ENCODE measurements around the gene GPR84.

GPR84 gene

DNA sequence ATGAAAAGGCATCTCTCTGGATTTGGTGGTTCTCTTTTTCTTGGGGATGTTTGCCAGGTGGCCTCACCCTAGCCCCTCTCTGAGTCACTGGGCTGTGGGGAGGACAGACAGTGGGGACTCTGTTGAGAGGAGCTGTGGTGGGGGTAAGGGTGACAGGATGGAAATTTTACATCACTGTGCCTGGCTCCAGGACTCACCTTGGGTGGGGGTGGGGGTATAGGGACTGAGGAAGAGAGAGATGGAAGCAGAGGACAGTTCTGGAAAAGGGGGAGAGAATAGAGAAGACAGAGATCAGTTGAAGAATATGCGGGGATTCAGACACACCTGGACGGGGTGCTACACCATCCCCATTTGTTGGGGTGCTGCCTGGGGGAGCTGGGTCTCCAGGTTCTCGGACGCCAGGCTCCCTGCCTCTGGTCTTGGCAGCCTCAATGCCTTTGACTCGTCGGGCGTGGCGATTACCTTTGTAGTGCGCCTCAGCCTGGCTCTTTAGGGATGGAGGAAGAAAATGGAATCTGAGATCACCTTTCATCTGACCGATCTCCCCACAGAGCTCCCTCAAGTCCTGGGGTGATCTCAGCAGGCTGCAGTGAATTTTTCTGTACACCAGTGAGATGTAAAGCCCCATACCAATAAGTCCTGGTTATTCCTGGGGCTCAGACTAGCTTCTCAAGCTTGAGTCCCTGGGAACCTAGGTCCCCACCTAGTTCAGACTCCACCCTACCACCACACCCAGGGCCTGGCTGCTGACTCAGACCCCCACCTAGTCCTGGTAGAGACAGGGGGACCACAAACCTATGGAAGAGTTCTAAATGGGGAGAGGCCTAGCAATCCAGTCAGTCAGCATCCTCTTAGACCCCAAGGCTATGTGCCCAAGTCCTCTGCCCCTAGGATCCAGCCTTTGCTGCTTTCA, 9.6 kb upstream of the GPR84 start:
- DNase-seq: peak; percentile 14

DNA sequence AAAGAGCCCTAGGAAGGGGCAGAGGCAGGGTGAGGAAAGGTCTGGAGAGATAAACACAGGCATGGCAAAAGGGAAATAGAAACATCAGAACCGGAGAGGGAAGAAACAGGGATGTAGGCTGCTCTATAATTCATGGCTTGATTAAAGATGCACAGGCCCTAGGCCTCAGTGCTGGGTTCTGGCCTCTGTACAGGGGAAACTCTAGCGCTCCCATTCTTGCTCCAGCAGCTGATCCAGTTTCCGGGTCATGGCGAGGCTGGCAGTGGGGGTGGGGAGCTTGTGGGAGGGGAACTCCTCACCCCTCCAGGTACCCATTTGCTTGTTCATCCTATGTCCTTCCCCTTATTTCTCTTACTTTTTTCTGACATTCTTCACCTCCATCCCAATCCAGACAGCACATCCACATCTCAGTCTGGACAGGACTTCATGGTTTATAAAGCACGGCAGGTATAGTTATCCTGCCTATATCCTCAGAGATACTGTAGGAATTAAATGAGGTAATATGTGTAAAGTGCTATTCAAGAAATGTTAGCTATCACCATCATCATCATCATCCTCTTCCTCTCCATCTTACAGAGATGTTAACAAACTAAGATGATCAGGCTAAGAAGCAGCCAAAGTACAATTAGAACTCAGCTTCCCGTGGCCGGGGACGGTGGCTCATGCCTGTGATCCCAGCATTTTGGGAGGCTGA, 8.0 kb upstream of the GPR84 start:
- DNase-seq: no peak

DNA sequence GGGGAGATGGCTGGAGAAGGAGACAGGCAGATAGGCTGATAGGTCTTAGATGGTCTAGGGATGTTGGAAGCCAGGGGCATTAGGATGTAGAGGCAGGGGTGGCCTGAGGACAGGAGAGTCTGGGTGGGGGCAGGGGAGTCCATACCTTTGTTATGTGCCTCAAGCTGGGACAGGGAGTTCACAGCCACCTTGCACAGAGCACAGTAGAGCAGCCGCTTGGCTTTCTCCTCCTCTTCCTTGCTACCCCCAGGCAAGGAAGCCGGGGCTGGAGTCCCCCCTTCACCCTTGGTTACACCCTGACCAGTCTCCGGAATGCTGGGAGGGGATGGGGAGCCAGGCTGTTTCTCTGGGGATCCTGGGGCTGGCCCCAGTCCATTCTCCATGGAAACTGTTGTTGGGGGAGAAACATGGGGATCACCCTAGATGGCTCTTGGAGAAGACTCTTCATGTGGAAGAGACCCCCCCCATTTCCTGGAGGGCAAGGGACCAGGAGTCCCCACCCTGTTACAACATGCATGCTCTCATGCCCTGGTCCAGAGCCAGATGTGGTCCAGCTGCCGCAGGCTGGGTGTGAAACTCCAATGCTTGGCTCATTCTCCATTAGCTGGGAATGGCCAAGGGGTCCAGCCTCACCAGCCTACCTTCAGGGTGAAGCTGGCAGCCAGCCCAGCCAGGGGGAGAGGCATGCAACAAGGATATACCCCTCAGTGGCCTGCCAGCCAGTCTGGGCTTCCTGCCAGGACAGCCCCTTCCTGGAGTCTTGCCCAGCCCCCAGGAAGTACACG, 7.2 kb upstream of the GPR84 start:
- DNase-seq: no peak

DNA sequence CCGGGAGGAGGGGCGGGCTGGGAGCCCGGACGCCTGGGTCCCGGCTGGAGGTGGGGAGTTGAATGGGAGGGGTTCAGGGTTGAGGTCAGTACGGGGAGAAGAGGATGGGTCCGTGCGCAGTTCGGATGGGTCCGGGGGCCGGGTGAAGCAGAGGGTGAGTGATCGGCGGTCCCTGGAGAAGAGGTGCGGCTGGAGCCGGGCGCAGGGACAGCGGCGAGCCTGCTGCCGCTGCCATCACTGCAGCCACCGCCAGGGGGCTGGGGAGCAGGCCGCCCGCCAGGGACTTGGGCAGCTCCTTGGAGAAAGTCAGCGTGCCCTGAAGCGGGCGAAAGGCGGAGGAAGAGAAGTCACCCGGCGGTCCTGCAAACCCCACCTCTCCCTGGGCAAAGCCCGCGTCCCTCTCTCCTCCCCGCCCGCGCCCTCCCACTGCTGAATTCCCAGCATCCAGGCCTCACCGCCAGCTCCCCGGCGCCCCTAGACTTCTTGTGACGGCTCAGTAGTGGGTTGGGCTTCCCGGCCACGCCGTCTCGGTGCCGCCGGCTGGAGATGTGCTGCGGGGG, 6.0 kb upstream of the GPR84 start:
- DNase-seq: no peak

GRCh38 chr12:54369597-54370131, 5.4 kb upstream of the GPR84 start:
- DNase-seq: no peak

GRCh38 chr12:54368709-54369596, 4.7 kb upstream of the GPR84 start:
- peak; percentile 72 for DNase-seq

- DNase-seq: no peak
Measured at GRCh38 chr12:54368025-54368708, 3.9 kb upstream of the GPR84 start.

- DNase-seq: no peak
Measured at GRCh38 chr12:54363618-54364017, 668 bp downstream of the GPR84 start.

DNA sequence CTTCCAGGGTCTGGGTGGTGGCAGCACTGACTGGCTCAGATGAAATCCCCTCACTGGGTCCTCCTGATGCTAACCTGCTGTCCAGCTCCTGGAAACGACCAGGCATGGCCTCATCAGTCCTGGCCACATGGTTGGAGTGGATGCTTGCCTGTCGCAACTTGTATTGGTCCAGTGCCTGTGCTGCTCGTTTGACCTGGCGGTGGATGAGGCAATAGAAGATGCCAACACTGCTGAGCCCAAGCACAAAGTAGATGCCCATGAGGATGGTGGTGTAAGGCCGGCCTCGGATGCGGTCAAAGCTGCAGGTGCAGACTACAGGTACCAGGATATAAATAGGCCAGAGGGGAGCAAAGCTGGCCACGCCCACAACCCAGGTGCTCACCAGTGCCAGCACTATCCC, 1.2 kb downstream of the GPR84 start:
- no peak for DNase-seq

DNA sequence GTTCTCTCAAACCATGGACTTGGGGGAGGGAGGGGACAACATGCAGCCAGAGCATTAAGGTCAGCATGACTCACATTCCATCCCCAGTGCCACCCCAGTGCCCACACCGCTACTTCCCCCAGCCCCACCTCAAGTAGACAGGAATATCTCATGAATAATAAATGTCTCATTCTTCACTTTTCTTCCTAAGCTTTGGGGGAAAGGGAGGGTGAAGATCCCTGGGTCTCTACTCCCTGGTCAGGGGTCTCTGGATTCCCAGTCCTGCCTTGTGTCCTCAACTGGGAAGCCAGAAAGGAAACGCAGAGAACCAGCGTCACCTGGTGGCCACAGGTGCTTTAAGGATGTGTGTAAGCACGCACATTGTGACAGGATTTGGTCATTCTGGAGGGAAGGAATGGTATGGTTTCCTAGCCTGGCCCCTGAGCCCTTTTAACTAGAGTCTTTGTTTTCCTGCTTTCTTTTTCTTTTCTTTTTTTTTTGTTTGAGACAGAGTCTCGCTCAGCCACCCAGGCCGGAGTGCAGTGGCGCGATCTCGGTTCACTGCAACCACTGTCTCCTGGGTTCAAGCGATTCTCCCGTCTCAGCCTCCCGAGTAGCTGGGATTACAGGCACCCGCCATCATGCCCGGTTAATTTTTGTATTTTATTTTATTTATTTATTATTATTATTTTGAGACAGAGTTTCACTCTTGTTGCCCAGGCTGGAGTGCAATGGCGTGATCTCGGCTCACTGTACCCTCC, 3.4 kb downstream of the GPR84 start:
- DNase-seq: no peak

DNA sequence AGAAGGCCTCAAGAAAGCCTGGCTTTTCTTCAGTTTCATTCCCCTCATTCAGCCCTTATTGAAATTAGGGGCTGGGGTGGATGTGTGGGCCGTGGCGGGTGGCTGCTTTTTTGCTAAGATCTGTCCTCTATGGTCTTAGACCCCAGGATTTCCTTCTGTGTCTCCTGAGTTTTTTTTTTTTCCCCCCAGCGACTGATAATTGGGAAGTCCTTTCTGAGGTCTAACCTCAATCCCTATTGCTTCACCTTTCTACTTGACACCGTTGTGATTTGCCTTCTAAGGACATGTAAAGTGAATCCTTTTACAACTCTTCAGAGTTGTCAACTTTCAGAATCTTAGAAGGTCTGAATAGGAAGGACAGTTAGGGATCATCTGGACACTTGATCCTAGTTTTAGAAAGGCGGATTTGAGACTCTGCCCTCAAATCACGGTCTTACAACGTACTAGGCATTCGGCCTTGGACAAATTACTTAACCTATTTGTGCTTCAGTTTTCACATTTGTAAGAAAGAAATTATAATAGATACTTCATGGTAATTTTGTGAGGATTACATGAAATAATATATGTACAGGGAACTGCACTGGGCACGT, 4.4 kb downstream of the GPR84 start:
- no peak for DNase-seq

GRCh38 chr12:54358945-54359761, 5.1 kb downstream of the GPR84 start:
- peak; percentile 81 for DNase-seq

GRCh38 chr12:54358191-54358944, 5.9 kb downstream of the GPR84 start:
- no peak for DNase-seq

DNA sequence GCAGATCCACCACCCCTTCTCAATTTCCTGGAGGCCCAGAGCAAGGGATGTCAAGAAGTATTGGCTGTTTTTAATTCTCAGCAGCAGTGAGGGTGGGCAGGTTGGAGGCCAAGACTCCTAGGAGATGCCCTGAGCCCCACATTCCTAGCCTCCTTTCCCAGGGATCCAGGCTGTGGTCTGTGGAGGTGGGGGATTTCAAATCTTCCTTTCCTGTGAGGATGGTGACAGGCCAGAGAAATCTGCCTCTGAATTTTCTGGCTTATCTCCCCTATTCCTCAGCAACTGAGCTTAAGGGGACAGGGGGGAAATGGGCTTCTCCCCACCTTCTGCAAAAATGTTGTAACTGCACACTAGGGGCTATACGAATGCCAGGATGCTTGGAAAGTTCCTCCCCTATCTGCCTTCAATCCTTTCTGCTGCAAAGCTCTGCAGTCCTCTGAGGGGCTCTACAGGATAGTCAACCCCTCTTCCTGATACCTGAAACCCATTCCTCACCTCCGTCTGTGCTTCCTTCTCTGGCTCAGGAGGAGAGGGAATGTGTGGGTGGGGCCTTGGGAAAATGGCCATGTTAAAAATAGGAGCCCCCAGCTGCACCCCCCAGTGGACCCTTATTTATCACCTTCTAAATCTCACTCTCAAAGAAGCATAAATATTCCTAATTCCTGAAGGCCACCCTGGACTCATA, 6.6 kb downstream of the GPR84 start:
- DNase-seq: no peak

DNA sequence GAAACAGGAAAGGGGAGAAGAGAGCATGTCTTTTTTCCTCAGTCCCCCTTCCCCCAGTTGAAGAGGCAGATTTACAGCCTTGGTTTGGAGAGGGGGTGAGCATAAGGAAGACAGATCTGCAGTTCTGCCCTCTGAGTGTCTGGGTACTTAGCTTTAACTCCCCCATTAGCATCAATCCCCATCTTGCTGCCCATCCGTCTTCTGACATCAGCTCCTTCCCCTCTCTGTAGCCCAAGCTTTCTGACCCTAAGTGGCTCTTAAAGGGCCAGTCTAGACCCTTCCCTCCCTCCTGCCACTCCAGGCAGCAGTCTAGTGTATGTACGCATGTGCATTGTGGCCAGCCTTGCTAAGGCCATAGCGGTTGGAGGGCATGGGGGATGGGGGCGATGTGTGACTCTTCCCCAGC, 7.3 kb downstream of the GPR84 start:
- no peak for DNase-seq

DNA sequence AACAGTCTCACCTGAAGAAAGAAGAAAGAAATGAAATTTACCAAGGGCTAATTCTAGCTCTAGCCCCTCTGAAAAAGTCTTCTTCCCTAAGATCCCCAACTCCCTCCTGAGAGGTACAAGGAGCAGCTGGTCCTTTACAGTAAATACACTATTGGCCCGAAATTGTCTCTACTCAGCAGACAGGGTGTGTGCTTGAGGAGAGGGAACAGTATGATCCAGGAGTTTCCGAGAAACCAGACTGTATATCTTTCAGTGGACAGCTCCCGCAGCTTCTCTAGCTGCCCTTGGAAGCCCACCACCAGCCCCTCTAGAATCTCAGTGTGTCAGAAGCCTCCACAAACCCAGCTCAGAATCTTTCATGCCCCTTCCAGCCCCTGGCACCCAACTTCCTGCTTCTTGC, 8.1 kb downstream of the GPR84 start:
- DNase-seq: no peak

DNA sequence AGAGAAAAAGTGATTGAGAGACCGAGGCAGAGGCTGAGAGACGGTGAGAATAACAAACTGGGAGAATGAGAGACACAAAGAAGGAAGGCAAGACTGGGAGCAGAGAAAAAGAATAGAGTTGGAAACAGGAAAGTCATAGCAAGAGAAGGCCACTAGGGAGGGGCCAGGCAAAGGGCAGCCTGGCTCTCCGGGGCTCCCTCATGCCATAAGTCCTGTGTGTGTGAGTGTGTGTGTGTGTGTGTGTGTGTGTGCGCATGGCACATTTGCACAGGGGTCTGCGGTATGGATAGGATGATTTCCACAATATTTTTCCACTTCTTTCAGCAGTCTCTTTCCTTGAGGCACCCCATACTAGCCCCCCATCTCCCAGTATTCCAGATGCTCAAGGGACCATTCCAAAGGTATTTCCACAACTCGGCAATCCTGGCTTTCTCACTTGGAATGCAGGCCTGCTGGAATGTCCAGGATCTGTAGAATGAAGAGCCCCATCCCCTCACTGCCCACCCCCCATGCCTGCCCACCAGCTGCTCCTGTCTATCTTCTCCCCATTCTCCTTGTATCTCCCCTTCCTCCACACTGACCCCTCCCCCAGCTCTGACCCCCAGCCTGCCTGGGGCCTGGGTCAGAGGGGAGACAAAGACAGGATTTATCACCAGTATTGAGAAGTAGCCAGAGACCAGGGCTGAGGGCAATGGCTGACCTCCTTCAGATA, 9.0 kb downstream of the GPR84 start:
- DNase-seq: no peak

Measured in NK-92 treated with Interleukin-12 subunit alpha and Interleukin-12 subunit beta, amount 100 ng/mL, for 24 hours (cell line).